ENCODE data around the gene MCM9.

The MCM9 gene

GRCh38 chr6:118903691-118904090 is 31.3 kb downstream of the MCM9 start:
- H3K9me3 ChIP-seq (ENCODE audit: insufficient read depth, low read length): no peaks in the 10 kb centered on the region
- peaks cover 75% of the 10 kb centered on the region for H3K36me3 ChIP-seq (ENCODE audit: insufficient read depth, insufficient read length, low read length)
- H3K27me3 ChIP-seq (ENCODE audit: insufficient read depth, insufficient read length): no peaks in the 10 kb centered on the region
- no peak for DNase-seq (ENCODE audit: low read depth, low spot score)
- H3K4me3 ChIP-seq (ENCODE audit: insufficient read length, low read depth): no peak overlapping the region
- no peak for TF ChIP-seq YY1 (IDR thresholded peaks at IDR 0.05; ENCODE audit: insufficient read depth, insufficient read length)
- TF ChIP-seq ZNF274 (IDR thresholded peaks at IDR 0.05; ENCODE audit: low read depth, low read length): no peak
- no peak for TF ChIP-seq SUZ12 (IDR thresholded peaks at IDR 0.05; ENCODE audit: extremely low read depth, insufficient read depth, insufficient read length)
- no peaks in the 10 kb centered on the region for H3K4me1 ChIP-seq (ENCODE audit: insufficient read depth, insufficient read length)
- no peak overlapping the region for H3K9ac ChIP-seq (ENCODE audit: insufficient read length, low read depth)

GRCh38 chr6:118903138-118903537 is 31.8 kb downstream of the MCM9 start:
- Histone ChIP-seq H3K4me1 (ENCODE audit: insufficient read depth, insufficient read length) (no peaks in the 10 kb centered on the region), H3K9ac (ENCODE audit: insufficient read length, low read depth) (no peak overlapping the region), H3K36me3 (ENCODE audit: insufficient read depth, insufficient read length, low read length) (peaks cover 73% of the 10 kb centered on the region), H3K27me3 (ENCODE audit: insufficient read depth, insufficient read length) (no peaks in the 10 kb centered on the region), H3K4me3 (ENCODE audit: insufficient read length, low read depth) (no peak overlapping the region), H3K9me3 (ENCODE audit: insufficient read depth, low read length) (no peaks in the 10 kb centered on the region)
- DNase-seq (ENCODE audit: low read depth, low spot score): no peak
- TF ChIP-seq ZNF274 (IDR thresholded peaks at IDR 0.05; ENCODE audit: low read depth, low read length) (no peak), SUZ12 (IDR thresholded peaks at IDR 0.05; ENCODE audit: extremely low read depth, insufficient read depth, insufficient read length) (no peak), YY1 (IDR thresholded peaks at IDR 0.05; ENCODE audit: insufficient read depth, insufficient read length) (no peak)

DNA sequence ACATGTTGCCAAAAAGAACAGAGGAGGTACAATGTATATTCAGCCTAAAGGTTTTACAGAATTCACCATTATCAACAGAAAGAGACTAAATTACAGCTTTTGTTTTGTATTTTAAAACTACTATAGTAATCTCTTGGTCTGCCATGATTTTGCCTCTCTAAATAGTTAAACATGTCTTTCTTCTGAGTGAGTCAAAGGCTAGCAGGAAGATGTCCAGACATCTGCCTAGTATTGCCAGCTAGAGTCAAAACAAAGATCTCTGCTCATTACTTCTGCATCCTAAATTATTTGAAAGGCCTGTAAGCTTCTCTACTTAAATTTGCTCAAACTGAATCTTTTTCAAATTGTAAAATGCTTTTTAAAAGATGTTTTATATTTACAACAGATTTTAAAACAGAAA is 32.2 kb downstream of the MCM9 start:
- TF ChIP-seq YY1 (IDR thresholded peaks at IDR 0.05; ENCODE audit: insufficient read depth, insufficient read length) (no peak), ZNF274 (IDR thresholded peaks at IDR 0.05; ENCODE audit: low read depth, low read length) (no peak), SUZ12 (IDR thresholded peaks at IDR 0.05; ENCODE audit: extremely low read depth, insufficient read depth, insufficient read length) (no peak)
- Histone ChIP-seq H3K36me3 (ENCODE audit: insufficient read depth, insufficient read length, low read length) (peaks cover 69% of the 10 kb centered on the region), H3K9ac (ENCODE audit: insufficient read length, low read depth) (no peak overlapping the region), H3K4me1 (ENCODE audit: insufficient read depth, insufficient read length) (no peaks in the 10 kb centered on the region), H3K9me3 (ENCODE audit: insufficient read depth, low read length) (no peaks in the 10 kb centered on the region), H3K27me3 (ENCODE audit: insufficient read depth, insufficient read length) (no peaks in the 10 kb centered on the region), H3K4me3 (ENCODE audit: insufficient read length, low read depth) (no peak overlapping the region)
- no peak for DNase-seq (ENCODE audit: low read depth, low spot score)

DNA sequence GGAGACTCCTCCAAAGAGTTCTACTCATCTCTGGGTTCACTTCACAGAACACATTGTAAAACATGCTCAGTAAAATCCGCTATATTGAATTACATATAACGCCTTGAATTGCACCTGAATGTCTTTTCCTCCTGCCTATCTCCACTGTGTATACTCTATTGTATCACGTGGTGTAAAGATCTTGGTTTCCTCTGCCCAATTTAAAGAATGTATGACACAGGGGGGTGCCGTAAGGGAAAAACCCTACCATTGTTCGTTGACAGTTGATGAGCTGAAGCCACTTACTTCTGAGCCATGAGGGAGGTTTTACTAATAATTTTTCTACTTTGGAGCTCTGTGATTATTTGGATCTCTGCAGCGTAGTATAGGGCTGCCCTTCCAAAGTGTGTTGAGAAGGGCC is 35.0 kb downstream of the MCM9 start:
- DNase-seq (ENCODE audit: low read depth, low spot score): no peak

GRCh38 chr6:118897386-118897785 is 37.6 kb downstream of the MCM9 start:
- H3K27me3 ChIP-seq (ENCODE audit: insufficient read depth, insufficient read length): no peaks in the 10 kb centered on the region
- no peaks in the 10 kb centered on the region for H3K4me1 ChIP-seq (ENCODE audit: insufficient read depth, insufficient read length)
- TF ChIP-seq ZNF274 (IDR thresholded peaks at IDR 0.05; ENCODE audit: low read depth, low read length) (no peak), YY1 (IDR thresholded peaks at IDR 0.05; ENCODE audit: insufficient read depth, insufficient read length) (no peak), SUZ12 (IDR thresholded peaks at IDR 0.05; ENCODE audit: extremely low read depth, insufficient read depth, insufficient read length) (no peak)
- H3K9ac ChIP-seq (ENCODE audit: insufficient read length, low read depth): no peak overlapping the region
- peaks cover 28% of the 10 kb centered on the region for H3K36me3 ChIP-seq (ENCODE audit: insufficient read depth, insufficient read length, low read length)
- H3K9me3 ChIP-seq (ENCODE audit: insufficient read depth, low read length): no peaks in the 10 kb centered on the region
- H3K4me3 ChIP-seq (ENCODE audit: insufficient read length, low read depth): no peak overlapping the region
- no peak for DNase-seq (ENCODE audit: low read depth, low spot score)

More for the DNA sequence above, 35.0 kb downstream of the MCM9 start:
- H3K4me3 ChIP-seq (ENCODE audit: insufficient read length, low read depth): no peak overlapping the region
- no peak for TF ChIP-seq ZNF274 (IDR thresholded peaks at IDR 0.05; ENCODE audit: low read depth, low read length)
- no peaks in the 10 kb centered on the region for H3K4me1 ChIP-seq (ENCODE audit: insufficient read depth, insufficient read length)
- no peaks in the 10 kb centered on the region for H3K9me3 ChIP-seq (ENCODE audit: insufficient read depth, low read length)
- H3K27me3 ChIP-seq (ENCODE audit: insufficient read depth, insufficient read length): no peaks in the 10 kb centered on the region
- peaks cover 43% of the 10 kb centered on the region for H3K36me3 ChIP-seq (ENCODE audit: insufficient read depth, insufficient read length, low read length)
- H3K9ac ChIP-seq (ENCODE audit: insufficient read length, low read depth): no peak overlapping the region

DNA sequence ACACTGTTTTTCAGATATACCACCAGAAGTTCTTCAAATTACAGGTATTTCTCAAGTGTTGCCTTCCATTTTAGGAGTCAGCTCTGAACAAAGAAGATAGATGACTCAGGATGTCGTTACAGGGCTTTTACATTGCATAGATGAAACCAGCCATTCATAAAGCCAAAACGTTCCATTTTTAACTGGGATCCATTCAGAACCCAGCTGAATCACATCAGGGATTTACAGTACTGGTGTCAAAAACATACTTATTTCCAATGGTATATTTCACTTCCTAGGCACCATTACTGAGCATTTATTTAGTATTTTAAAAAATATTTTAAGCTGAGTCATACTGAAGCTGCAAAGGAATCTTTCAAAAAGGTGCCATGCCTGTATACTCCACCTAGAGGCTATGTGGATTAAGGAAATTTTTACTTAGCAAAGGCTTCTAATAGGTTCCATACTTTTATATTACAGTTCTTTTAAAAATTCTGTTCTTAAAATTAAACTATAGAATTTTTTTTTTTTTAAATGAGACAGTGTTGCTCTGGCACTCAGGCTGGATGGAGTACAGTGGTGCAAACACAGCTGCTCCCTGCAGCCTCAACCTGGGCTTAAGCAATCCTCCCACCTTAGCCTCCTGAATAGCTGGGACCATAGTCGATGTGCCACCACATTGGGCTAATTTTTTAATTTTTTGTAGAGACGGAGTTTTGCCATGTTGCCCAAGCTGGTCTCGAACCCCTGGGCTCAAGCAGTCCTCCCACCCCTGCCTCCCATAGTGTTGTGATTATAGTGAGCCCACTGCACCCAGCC is 38.4 kb downstream of the MCM9 start:
- H3K36me3 ChIP-seq (ENCODE audit: insufficient read depth, insufficient read length, low read length): peaks cover 22% of the 10 kb centered on the region
- no peak overlapping the region for H3K4me3 ChIP-seq (ENCODE audit: insufficient read length, low read depth)
- no peak overlapping the region for H3K9ac ChIP-seq (ENCODE audit: insufficient read length, low read depth)
- no peak for DNase-seq (ENCODE audit: low read depth, low spot score)
- no peaks in the 10 kb centered on the region for H3K27me3 ChIP-seq (ENCODE audit: insufficient read depth, insufficient read length)
- no peaks in the 10 kb centered on the region for H3K9me3 ChIP-seq (ENCODE audit: insufficient read depth, low read length)
- TF ChIP-seq SUZ12 (IDR thresholded peaks at IDR 0.05; ENCODE audit: extremely low read depth, insufficient read depth, insufficient read length): no peak
- TF ChIP-seq ZNF274 (IDR thresholded peaks at IDR 0.05; ENCODE audit: low read depth, low read length): no peak
- TF ChIP-seq YY1 (IDR thresholded peaks at IDR 0.05; ENCODE audit: insufficient read depth, insufficient read length): no peak
- no peaks in the 10 kb centered on the region for H3K4me1 ChIP-seq (ENCODE audit: insufficient read depth, insufficient read length)

DNA sequence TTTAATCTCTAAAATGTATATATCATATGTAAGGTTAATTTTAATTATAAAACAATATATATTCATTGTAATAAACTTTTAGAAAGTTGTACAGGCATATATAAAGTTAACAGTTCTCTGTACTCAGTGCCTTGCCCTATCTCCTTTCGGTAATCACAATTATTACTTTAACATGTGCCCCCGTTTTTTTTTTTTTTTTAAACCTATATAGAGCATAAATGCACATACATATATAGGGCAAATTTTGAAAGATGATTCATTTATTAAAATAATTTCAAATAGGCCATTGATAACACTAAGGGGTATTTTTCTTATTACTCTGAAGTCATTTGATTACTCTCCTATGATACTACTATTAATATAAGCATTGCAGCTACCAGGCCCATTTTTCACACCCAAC is 39.1 kb downstream of the MCM9 start:
- H3K4me1 ChIP-seq (ENCODE audit: insufficient read depth, insufficient read length): no peaks in the 10 kb centered on the region

More for the DNA sequence above, 39.1 kb downstream of the MCM9 start:
- no peaks in the 10 kb centered on the region for H3K27me3 ChIP-seq (ENCODE audit: insufficient read depth, insufficient read length)
- no peaks in the 10 kb centered on the region for H3K9me3 ChIP-seq (ENCODE audit: insufficient read depth, low read length)
- TF ChIP-seq YY1 (IDR thresholded peaks at IDR 0.05; ENCODE audit: insufficient read depth, insufficient read length): no peak
- no peak for TF ChIP-seq ZNF274 (IDR thresholded peaks at IDR 0.05; ENCODE audit: low read depth, low read length)
- no peak for TF ChIP-seq SUZ12 (IDR thresholded peaks at IDR 0.05; ENCODE audit: extremely low read depth, insufficient read depth, insufficient read length)
- H3K4me3 ChIP-seq (ENCODE audit: insufficient read length, low read depth): peak overlapping the region; percentile 8
- no peak for DNase-seq (ENCODE audit: low read depth, low spot score)
- peaks cover 16% of the 10 kb centered on the region for H3K36me3 ChIP-seq (ENCODE audit: insufficient read depth, insufficient read length, low read length)
- H3K9ac ChIP-seq (ENCODE audit: insufficient read length, low read depth): no peak overlapping the region
